Measurements from ENCODE around the gene FAM120A. TPM values are rescaled to one million over a fixed set of nuclear protein-coding genes. Genes with fewer than 3 reads are reported as not detected.
"Not testable (repeated sequence)": the region's sequence is repeated elsewhere in the genome, so short reads cannot be mapped to it uniquely, and the experiment has no call there.

FAM120A gene
- total RNA-seq, 4 donors from 2014 or later, result 81.7 to 125 (median 90.1) TPM

DNA sequence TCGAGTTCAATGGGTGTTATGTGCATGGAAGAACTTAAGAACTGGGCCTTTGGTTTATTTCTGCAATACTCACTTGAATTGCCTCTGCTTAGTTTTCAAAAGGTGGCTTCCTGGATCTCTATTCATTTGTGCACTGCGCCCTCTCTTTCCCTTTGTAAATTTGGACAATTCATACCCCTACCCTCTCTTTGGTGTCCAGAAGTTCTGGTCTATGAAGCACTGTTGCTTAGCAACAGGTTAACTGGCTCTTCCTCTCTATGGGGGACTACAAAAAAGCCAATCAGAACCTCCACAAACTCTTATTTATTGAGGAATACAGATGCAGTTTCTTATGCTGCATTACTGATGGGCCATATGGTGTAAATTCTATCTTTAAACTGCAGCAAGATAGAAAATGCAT is 13.5 kb upstream of the FAM120A start:
- TF ChIP-seq, protein P1, sequence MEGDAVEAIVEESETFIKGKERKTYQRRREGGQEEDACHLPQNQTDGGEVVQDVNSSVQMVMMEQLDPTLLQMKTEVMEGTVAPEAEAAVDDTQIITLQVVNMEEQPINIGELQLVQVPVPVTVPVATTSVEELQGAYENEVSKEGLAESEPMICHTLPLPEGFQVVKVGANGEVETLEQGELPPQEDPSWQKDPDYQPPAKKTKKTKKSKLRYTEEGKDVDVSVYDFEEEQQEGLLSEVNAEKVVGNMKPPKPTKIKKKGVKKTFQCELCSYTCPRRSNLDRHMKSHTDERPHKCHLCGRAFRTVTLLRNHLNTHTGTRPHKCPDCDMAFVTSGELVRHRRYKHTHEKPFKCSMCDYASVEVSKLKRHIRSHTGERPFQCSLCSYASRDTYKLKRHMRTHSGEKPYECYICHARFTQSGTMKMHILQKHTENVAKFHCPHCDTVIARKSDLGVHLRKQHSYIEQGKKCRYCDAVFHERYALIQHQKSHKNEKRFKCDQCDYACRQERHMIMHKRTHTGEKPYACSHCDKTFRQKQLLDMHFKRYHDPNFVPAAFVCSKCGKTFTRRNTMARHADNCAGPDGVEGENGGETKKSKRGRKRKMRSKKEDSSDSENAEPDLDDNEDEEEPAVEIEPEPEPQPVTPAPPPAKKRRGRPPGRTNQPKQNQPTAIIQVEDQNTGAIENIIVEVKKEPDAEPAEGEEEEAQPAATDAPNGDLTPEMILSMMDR (IDR thresholded peaks at IDR 0.05), result no peak
- TF ChIP-seq POLR2A (IDR thresholded peaks at IDR 0.05; ENCODE audit: low read depth) (no peak), EP300 (IDR thresholded peaks at IDR 0.05) (no peak), POLR2AphosphoS5 (IDR thresholded peaks at IDR 0.05) (no peak)
- Histone ChIP-seq H3K27ac (replicated peaks in 1 of 4) (no peak overlapping the region), H3K4me3 (no peak overlapping the region), H3K27me3 (no peaks in the 10 kb centered on the region), H3K36me3 (no peaks in the 10 kb centered on the region), H3K4me1 (no peaks in the 10 kb centered on the region), H3K9me3 (no peaks in the 10 kb centered on the region)
- 84% methylated on average over 2 of the region's 2 CpGs for WGBS
- no peak for DNase-seq (ENCODE audit: extremely low spot score)
- intact Hi-C loops (cut with DNase I), result no loop called here

DNA sequence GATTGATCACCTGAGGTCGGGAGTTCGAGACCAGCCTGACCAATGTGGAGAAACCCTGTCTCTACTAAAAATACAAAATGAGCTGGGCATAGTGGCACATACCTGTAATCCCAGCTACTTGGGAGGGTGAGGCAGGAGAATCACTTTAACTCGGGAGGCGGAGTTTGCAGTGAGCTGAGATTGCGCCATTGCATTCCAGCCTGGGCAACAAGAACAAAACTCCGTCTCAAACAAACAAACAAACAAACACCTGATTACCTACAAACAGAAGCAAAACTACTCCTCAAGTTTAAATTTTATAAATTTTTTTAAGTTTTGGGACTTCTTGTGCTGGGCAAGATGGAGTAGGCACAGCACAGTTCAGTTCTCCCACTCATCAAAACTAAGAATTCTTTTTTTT is 12.2 kb upstream of the FAM120A start:
- H3K4me3 ChIP-seq; DNase-seq (ENCODE audit: extremely low spot score); intact Hi-C loops (cut with DNase I); H3K27ac ChIP-seq (replicated peaks in 1 of 4); H3K36me3 ChIP-seq; H3K27me3 ChIP-seq; H3K4me1 ChIP-seq; H3K9me3 ChIP-seq: not testable (repeated sequence)
- WGBS, result 97% methylated on average over 6 of the region's 6 CpGs

DNA sequence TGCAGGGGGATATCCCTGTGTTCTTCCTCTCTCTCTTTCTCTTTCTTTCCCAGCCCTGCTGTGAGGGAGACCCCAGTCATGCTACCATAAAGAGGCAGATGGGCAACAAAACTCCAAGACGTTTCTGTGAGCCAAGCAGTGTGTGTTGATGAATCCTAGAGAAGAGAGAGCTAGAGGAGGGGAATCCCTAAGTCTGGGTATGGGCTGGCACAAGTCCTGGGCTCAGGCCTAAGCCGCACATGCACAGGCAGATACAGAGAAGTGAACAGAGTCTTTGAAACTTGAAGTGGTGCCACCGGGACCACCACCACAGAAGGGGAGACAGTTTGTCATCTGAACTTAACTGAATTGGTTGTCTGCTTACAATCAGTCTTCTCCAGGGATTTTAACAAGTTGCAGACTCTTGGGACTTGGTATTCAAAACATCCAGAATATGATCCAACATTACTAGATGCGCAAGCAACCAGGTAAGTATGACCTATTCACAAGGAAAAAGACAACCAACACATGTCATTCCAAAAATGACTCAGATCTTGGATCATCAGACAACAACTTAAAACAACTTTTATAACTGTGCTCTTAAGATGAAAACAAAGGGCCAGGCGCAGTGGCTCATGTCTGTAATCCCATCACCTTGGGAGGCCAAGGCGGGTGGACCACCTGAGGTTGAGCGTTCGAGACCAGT is 10.4 kb upstream of the FAM120A start:
- Histone ChIP-seq H3K9me3 (no peaks in the 10 kb centered on the region), H3K4me1 (no peaks in the 10 kb centered on the region), H3K27me3 (no peaks in the 10 kb centered on the region), H3K4me3 (no peak overlapping the region), H3K36me3 (peaks cover 0 to 6% (median 4%) of the 10 kb centered on the region in 4 donors), H3K27ac (replicated peaks in 1 of 4) (no peak overlapping the region)
- 94% methylated on average over 8 of the region's 8 CpGs for whole genome bisulfite sequencing
- no peak for DNase-seq (ENCODE audit: extremely low spot score)
- intact Hi-C loops (cut with DNase I), result no loop called here
- TF ChIP-seq, protein P1 (IDR thresholded peaks at IDR 0.05), result no peak
- no peak for TF ChIP-seq POLR2A (IDR thresholded peaks at IDR 0.05; ENCODE audit: low read depth)

DNA sequence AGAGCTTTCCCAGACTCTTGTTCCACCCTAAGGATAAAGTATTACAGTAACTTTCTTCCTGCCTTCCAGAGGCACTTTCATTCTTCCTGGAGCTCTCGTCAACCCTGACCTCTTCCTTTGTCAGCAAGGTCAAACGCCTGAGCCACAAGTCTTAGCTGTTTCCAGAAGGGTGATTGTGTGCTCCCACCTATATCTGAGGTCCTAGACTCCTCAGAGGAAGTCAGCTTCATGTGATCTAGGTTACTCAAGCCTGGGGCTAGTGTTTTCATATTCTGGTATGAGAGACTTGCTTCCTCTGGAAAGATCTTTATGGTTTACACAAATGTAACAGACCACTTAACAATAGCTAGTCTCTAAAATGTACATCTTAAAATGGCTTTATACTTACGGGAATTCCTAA is 5.4 kb upstream of the FAM120A start:
- no peak for DNase-seq (ENCODE audit: extremely low spot score)
- H3K36me3 ChIP-seq, result peaks cover 22 to 44% (median 36%) of the 10 kb centered on the region in 4 donors
- H3K9me3 ChIP-seq, result no peaks in the 10 kb centered on the region
- no peak for TF ChIP-seq EP300 (IDR thresholded peaks at IDR 0.05)
- no peak for TF ChIP-seq POLR2AphosphoS5 (IDR thresholded peaks at IDR 0.05)
- TF ChIP-seq, protein P1 (IDR thresholded peaks at IDR 0.05), result no peak
- no peak for TF ChIP-seq POLR2A (IDR thresholded peaks at IDR 0.05; ENCODE audit: low read depth)
- 79% methylated on average over 3 of the region's 3 CpGs for WGBS
- no peaks in the 10 kb centered on the region for H3K27me3 ChIP-seq
- no peak overlapping the region for H3K27ac ChIP-seq (replicated peaks in 1 of 4)
- H3K4me1 ChIP-seq, result peaks cover 12 to 22% (median 18%) of the 10 kb centered on the region in 4 donors
- intact Hi-C loops (cut with DNase I), result no loop called here
- no peak overlapping the region for H3K4me3 ChIP-seq

DNA sequence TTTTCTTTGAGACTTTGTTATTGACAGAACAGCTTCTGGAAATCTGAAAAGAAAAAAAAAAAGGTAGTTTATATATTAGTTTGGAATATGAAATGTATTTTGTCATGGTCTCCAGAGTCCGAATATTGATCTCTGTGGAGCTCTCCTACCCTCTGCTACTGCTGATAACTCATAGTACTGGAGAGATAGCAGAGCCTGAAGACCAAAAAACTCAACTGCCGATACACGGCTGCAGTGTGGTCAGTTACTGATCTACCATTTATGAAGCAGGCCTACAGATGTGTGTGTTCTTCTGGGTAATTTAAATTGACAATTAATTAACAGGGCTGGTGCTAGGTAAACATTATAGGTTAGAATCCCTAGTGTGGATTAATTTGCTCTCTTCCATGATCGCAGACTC is 3.8 kb upstream of the FAM120A start:
- H3K27ac ChIP-seq (replicated peaks in 1 of 4), result no peak overlapping the region
- peaks cover 22 to 44% (median 36%) of the 10 kb centered on the region in 4 donors for H3K36me3 ChIP-seq
- DNase-seq (ENCODE audit: extremely low spot score), result no peak
- H3K4me1 ChIP-seq, result peaks cover 12 to 22% (median 18%) of the 10 kb centered on the region in 4 donors
- intact Hi-C loops (cut with DNase I), result no loop called here
- WGBS, result 93% methylated on average over 4 of the region's 4 CpGs
- H3K4me3 ChIP-seq, result no peak overlapping the region
- H3K9me3 ChIP-seq, result no peaks in the 10 kb centered on the region
- TF ChIP-seq EP300 (IDR thresholded peaks at IDR 0.05), result no peak
- no peak for TF ChIP-seq POLR2A (IDR thresholded peaks at IDR 0.05; ENCODE audit: low read depth)
- no peak for TF ChIP-seq POLR2AphosphoS5 (IDR thresholded peaks at IDR 0.05)
- TF ChIP-seq, protein P1 (IDR thresholded peaks at IDR 0.05), result no peak
- no peaks in the 10 kb centered on the region for H3K27me3 ChIP-seq

Measured in esophagus muscularis mucosa (tissue), 4 donors.